Nucleus accumbens (tissue), 56 donors: ENCODE measurements around the gene VARS1.
"Not testable (repeated sequence)": the region's sequence is repeated elsewhere in the genome, so short reads cannot be mapped to it uniquely, and the experiment has no call there.

Experiments
- DNase-seq, 56 donors: peaks; one replicate each; lab custom pipeline; 2025; lab: John Stamatoyannopoulos, UW

Gene VARS1

GRCh38 chr6:31795616-31796298 is at the start of gene VARS1:
Gene VARS1, minus strand, starts transcription at chr6:31795752. Its CDS starts 535 bp downstream, at chr6:31795217.
- peak in 55 of 56 donors; percentile 43 to 91 (median 82) for DNase-seq

GRCh38 chr6:31844507-31844906 is 49.0 kb upstream of the VARS1 start:
- no peak for DNase-seq

- no peak for DNase-seq
Measured at GRCh38 chr6:31842053-31842452, 46.5 kb upstream of the VARS1 start.

- DNase-seq: not testable (repeated sequence)
Measured at GRCh38 chr6:31839779-31840126, 44.2 kb upstream of the VARS1 start.

- no peak for DNase-seq
Measured at GRCh38 chr6:31838968-31839367, 43.4 kb upstream of the VARS1 start.

GRCh38 chr6:31838114-31838553 is 42.6 kb upstream of the VARS1 start:
- not testable (repeated sequence) for DNase-seq

- no peak for DNase-seq
Measured at GRCh38 chr6:31837369-31838113, 42.0 kb upstream of the VARS1 start.

- no peak for DNase-seq
Measured at GRCh38 chr6:31836474-31837368, 41.2 kb upstream of the VARS1 start.

GRCh38 chr6:31836047-31836473 is 40.5 kb upstream of the VARS1 start:
- DNase-seq: no peak

GRCh38 chr6:31834367-31835250 is 39.1 kb upstream of the VARS1 start:
- DNase-seq: peak in 55 of 56 donors; percentile 26 to 93 (median 82)

- DNase-seq: peak in 6 of 56 donors; percentile 9 to 54 (median 40)
Measured at GRCh38 chr6:31831350-31832215, 36.0 kb upstream of the VARS1 start.

- DNase-seq: peak in 8 of 56 donors; percentile 13 to 68 (median 46)
Measured at GRCh38 chr6:31830886-31831335, 35.4 kb upstream of the VARS1 start.

GRCh38 chr6:31829633-31830283 is 34.2 kb upstream of the VARS1 start:
- DNase-seq: peak in 25 of 56 donors; percentile 2 to 82 (median 28)

GRCh38 chr6:31827286-31828079 is 31.9 kb upstream of the VARS1 start, which contains the start of gene HSPA1B:
Gene HSPA1B, plus strand, starts transcription at chr6:31827738. Its CDS starts 213 bp downstream, at chr6:31827951.
- peak; percentile 88 to 100 (median 99) for DNase-seq

- DNase-seq: peak in 41 of 56 donors; percentile 42 to 84 (median 72)
Measured at GRCh38 chr6:31826793-31827285, 31.3 kb upstream of the VARS1 start.

- DNase-seq: no peak
Measured at GRCh38 chr6:31825553-31825952, 30.0 kb upstream of the VARS1 start.
